CD4-positive, alpha-beta T cell treated with Interleukin-17A for 1 hour (primary cell): ENCODE data around the gene ITGB3.
"Not testable (repeated sequence)": the region's sequence is repeated elsewhere in the genome, so short reads cannot be mapped to it uniquely, and the experiment has no call there.

Experiments used
- DNase-seq: peaks from one replicate; pipeline ENCODE4 v3.0.0-alpha.2; 2020

ITGB3 gene

DNA sequence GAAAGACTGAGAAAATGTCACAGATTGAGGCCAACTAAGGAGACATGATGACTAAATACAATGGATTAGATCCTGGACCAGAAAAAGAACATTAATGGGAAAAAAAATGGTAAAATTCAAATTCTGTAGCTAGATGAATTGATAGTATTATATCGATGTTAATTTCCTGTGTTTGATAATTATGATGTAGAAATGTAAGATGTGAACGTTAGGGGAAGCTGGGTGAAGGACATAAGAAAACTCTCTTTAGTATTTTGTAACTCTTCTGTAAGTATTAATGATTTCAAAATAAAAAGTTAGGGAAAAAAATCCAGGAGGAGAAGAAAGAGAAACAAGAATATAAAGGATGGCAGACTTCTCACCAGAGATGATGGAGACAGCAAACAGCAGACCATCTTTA is 2.8 kb upstream of the ITGB3 start:
- no peak for DNase-seq

DNA sequence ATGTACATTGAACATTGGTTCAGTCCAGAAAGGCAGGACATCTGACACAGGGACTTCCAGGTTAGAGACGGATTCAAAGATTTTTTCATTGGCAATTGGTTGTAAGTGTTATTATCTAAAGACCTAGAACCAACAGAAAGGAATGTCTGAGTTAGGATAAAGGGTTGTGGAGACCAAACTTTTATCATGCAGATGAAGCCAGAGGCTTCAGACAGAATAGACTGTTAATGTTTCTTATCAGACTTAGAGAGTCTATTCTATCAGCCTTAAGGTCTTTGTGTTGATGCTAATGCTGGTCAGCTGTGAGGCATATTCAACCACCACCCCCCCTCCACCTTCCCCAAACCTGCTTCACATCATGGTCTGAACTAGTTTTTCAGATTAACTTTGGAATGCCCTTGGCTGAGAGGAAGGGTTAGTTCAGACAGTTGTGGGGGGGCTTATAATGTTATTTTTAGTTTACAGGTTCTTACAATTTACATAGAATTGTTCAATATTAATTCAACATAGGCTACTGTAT is 2.1 kb upstream of the ITGB3 start:
- DNase-seq = no peak

DNA sequence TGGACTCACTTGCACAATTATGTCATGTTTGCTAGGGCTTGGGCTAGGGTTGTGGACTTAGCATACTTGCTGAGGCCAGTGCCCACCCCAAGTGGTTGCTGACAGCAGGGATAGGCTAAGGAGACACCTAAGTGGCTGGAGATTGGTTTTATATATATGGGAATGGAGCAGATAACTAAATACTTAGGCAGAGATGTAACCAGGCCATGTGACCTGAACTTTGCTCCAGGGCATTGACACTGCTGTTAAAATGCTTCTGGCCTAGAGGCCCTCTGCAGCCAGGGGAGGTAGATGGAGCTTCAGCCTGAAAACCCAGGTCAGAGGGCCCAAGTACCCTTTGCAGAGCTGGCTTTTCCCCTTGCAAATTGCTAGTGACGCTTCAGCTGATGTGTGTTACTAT is 1.4 kb upstream of the ITGB3 start:
- DNase-seq = no peak

DNA sequence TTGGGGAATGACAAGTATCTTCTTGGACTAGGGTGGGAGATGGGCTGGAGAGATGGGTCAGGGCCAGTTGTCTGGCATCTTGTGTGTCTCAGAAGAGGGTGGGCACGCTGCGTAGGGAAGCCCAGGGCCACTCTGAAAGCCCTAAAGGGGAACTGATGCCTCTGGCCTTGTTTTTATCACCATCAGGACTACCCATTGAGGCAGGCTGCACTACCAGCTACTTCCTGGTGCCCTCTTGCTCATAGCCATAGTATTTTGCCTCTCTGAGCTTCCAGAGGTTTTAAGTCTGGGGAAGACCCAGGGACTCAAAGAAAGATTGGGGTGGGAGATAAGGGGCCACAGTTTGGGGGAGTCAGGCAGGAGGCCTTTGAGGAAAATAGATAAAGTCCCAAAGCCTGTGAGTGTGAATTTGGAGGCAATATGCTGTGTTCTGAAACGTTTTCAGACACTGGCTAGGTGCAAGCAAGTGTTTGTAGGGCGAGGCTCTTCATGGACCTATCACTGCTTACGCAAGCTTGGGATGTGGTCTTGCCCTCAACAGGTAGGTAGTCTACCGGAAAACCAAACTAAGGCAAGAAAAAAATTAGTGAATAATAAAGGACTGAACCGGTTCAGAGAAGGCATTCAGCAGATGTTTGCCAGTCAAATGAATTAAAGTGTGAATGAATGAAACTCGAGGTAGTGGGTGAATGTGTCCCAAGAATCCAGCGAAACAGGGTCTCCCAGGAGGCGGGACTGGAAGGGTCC is 688 bp upstream of the ITGB3 start:
- DNase-seq = no peak

DNA sequence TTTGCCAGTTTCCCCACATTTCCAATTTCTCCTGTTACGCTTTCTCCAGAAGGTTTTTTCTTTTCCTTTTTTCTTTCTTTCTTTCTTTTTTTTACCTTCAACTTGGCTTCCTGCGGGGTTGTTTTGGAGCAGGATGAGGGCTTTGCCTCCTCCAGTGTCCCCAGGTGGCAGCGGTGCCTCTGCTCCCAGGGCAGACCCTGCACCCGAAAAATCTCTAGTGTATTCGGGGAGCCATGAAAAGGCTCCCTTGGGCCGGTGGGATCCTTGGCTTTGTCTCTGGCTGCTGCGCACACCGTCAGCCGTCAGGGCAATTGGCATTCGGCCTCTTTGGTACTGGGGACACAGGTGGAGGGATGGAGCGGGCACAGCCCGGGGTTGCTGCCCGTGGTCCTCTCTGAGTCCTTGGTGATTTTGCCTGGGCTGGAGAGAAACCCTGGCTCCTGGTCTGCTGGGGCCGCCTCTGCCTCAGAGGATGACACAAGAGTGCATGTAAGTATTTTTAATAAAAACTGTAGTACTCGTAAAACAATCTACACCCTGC is 846 bp downstream of the ITGB3 start:
- no peak for DNase-seq

DNA sequence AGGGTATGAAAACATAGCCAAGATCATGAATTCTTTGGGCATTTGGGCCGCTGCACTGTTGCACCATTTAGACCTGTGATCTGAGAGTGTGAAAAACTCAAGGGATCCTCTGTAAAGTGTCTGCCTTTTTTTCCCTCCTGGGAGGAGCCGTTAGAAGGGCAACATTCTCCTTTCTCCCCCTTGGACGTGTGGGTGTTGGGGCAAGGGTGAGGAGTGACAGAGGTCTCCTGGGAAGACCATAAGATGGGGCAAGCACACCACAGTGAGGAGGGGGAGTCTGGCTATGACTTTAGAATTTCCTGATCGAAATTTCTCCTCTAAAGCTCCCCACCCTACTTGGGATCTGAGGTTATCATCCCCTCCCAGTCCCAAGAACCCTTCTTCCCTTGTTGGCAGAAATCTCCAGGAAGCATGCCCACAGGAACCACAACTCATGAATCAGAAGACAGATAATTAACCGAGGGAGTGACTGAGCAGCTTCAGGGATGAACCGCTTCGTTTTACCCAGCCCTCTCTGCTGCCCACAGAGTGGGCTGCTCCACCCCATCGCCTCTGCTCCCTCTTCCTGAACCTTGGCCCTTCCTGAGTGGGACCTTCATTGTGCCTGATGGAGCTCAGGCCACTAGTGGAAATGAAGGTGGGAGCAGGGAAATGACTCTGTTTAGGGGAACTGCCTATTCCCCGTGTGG is 4.2 kb downstream of the ITGB3 start:
- no peak for DNase-seq

DNA sequence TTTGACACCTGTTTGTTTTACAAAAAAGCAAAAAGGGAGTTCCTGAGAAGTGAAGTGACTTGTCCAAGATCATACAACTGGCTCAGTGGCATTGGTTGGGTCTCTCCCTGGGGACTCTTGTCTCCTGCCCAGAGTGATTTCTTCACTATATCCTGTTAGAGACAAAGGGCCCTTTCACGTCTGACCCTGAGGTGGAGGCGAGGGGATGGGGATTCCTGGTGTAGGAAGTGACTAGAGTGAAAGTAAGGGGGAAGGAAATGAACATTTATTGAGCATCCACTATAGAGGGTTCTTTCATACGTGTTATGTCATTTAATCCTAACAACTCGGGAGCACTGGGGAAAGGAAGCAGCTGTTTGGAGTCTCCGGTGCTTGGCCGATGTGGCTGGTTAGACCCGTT is 9.0 kb downstream of the ITGB3 start:
- no peak for DNase-seq

DNA sequence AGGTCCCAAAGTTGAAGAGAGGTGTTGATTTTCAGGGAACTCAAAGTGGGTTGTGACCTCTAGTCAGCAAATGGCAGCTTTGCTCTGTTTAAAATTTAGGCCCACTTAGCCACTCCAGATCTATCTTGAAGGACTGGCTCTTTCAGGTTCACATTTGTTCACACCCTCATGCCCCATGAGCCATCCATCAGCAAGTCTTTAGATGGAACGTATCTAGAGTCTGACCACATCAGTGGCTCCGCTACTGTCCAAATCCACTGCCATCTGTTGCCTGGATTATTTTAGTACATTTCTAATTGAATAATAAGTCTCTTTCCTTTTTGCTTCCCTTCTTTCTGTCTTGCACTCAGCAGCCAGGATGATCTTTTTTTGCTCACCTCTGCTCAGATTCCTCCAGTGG is 10.5 kb downstream of the ITGB3 start:
- no peak for DNase-seq

DNA sequence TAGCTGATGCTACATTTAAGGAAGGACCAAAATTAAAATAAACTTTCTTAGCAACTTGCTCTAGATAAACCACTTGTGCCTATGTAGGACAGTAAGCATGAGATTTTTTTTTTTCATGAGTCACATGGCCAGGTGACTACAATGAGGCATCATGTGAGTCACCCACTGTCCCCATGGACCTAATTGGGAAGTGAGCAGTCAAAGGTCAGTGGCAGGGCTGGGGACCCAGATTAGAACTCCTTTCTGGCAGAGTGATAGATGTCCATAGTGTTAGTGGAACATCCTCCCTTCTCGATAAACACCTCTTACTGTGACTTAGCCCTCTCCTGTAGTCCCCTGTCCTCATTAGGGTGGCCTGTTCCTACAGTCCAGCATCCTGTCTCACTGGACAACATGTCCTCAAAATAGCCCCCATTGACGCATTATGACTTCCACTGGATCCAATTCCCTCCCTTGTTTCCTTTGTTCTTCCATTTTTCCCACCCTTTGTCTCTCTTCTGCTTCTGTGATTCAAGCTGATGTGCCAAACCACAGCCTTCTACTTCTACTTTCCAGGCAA is 12.4 kb downstream of the ITGB3 start:
- DNase-seq = no peak

DNA sequence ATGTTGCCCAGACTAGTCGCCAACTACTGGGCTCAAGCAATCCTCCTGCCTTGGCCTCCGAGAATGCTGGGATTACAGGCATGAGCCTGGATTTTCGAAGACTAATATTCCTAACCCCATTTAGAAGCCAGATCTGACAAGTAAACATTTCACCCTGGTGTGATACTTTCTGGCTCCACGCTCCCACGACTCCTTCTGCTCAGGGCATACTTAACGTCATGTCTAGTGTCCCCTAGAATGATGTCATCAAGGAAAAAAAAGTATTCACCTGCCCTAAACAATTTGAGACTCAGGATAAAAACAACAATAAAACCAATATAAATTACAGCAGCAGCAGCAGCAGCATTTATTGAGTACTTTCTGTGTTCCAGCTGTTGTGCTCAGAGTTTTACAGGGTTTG is 13.2 kb downstream of the ITGB3 start:
- DNase-seq = no peak

DNA sequence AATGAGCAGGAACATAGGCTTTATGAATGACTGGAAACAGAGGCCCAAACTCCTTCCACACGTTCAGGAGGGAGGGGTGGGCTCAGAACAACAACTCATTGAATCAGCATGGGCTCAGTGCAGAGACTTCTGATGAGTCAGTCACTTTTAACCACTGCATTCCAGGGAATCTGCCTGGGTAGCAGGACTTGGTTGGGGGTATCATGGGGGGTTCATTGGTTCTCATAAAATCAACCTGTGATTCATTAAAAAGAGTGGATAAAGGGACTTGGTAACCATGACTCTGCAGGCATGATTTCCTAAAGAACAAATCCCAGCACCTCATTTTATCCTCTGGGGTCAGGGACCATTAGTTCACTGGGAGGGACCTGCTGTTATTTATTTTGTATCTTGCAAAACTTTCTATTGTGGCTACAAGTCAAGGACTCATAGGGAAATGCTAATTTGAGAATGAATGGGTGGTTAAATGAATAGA is 13.8 kb downstream of the ITGB3 start:
- no peak for DNase-seq

DNA sequence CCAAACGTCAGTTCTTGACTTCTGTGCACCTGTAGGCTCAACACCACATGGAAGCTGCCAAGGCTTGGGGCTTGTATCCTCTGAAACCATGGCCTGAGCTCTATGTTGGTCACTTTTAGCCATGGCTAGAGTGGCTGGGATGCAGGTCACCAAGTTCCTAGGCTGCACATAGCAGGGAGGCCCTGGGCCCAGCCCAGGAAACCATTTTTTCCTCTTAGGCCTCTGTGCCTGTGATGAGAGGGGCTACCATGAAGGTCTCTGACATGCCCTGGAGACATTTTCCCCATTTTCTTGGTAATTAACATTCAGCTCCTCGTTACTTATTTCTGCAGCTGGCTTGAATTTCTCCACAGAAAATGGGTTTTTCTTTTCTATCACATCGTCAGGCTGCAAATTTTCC is 15.3 kb downstream of the ITGB3 start:
- DNase-seq = not testable (repeated sequence)

DNA sequence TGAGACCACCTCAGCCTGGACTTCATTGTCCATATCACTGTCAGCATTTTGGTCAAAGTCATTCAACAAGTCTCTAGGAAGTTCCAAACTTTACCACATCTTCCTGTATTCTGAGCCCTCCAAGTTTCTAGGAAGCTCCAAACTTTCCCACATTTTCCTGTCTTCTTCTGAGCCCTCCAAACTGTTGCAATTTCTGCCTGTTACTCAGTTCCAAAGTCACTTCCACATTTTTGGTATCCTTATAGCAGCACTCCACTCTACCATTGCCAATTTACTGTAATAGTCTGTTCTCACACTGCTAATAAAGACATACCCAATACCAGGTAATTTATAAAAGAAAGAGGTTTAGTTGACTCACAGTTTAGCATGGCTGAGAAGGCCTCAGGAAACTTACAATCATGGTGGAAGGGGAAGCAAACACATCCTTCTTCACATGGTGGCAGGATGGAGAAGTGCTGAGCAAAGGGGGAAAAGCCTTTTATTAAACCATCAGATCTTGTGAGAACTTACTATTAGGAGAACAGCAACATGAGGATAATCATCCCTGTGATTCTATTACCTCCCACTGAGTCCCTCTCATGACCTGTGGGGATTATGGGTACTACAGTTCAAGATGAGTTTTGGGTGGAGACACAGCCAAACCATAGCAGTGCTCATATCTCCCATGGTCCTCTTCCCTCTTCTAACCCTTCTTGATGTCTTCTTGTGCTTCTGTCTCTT is 16.1 kb downstream of the ITGB3 start:
- DNase-seq = not testable (repeated sequence)

DNA sequence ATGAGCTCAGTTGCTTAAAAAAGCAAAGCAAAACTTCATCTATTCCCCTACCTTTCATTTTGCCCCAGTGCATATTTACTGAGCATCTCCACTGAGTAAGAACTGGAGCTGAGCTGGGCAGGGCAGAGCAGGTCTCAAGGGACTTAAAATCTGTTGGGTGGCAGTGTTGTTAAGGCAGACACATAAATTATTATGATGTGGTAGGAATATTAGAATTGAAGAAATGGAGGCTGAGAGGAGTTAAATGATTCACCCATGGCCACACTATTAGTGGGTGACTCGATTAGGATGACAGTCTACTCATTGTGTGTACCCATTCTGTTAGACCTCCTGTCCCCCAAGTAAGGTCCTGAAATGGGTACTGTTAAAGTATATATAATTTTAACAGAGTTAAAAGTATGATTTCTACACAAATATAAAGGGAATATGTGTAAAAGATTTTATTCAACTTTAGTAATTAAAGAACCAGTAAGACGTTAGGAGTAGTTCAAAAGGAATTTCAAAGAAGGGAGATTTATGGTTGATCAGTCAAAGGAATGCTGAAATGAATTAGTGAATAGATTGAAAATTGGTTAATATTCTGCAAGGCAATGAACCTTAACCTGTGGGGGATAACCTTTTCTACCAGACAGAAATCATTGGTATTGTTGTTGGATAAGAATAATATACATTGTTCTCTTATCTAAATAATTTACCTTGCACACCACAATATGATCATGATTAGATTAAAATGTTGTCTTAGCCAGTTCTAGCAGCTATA is 17.5 kb downstream of the ITGB3 start:
- DNase-seq = no peak

DNA sequence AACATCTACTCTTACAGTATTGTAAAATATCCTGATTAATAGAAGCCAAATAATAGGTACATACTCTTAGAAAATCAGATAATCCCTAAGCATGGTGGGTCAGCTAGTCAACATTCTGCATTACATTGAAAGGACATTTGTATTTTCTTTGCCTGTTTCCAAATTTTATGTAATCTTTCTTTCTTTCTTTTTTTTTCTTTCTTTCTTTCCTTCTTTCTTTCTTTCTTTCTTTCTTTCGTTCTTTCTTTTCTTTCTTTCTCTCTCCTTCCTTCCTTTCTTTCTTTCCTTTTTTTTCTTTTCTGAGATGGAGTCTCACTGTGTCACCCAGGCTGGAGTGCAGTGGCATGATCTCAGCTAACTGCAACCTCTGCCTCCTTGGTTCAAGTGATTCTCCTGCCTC is 18.9 kb downstream of the ITGB3 start:
- no peak for DNase-seq

DNA sequence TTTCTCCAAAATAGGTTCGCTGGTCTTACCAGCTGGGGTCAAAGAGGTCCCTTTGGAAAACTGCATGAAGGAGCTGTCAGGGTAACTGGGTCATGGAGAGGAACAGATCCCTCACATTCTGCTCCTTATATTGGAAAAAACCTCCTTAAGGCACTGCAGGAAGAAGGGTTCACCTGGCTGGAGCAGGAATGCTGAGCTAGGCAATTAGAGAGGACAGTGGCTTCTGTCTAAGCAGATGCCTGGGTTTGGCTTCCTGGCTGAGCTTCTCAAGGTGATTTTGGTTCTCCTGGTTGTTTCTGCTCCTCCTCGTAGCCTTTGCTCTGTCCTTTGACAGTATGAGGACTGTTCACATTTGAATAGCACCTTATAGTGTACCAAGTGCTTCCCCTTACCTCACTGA is 19.6 kb downstream of the ITGB3 start:
- no peak for DNase-seq

DNA sequence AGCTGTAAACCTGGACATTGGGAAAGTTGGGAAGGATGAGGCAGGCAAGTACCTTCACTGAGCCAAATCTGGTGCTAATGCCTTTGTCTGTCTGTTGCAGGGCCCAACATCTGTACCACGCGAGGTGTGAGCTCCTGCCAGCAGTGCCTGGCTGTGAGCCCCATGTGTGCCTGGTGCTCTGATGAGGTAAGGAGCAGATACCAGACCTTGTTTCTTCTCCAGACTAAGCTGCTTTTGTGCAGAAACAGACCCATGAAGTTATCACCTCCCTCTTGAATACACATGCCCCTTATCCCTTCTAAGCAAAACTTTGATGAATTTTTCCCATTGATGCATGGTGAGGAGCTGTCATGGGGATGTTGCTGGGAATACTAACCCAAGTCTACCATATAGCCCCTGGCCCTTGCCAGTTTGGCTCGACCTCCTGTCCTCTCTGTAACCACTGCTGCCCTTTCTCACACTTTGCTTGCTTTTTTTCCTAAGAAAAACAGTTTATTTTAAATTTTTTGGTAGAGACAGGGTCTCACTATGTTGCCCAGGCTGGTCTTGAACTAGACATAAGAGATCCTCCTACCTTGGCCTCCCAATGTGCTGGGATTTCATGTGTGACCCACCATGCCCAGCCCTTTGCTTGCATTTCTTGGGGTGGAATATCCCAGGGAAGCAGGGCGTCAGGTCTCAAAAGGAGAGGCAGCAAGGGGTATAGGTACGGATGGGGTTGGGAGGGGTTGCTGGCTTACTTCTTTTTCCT is 20.9 kb downstream of the ITGB3 start:
- no peak for DNase-seq

DNA sequence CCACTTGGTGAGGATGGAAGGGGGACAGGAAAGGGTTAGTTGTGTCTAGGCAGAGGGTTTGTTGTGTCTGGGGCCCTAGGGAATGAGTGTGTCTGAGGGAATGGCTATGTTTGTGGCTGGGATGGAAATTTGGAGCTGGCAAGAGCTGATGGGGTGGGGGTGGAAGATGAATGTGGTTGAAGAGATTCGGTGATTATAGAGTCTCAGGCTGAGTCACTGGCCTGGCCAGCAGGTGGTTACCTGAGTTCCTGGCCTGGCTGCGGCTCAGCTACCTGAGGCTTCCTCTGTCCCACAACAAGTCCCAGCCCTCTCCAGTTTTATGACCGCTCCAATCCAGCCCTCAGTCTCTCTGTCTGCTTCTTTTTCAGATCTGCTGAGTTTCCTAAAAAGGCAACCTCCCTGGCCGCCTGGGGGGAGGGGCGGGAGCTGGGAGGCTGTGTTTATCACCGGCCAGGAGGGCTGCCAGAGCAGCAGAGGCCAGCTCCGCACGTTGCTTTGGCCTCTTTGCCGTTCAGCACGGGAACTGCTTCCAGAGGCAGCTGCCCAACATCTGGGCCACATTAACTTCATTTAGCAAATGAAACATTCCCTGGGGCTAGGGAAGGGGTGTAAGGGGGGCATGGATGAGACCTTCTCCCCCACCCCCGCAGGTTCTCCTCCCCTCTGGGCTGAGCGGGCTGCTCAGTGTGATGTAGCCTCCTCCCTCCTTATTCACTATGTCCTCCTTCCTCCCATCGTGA is 21.8 kb downstream of the ITGB3 start:
- no peak for DNase-seq

DNA sequence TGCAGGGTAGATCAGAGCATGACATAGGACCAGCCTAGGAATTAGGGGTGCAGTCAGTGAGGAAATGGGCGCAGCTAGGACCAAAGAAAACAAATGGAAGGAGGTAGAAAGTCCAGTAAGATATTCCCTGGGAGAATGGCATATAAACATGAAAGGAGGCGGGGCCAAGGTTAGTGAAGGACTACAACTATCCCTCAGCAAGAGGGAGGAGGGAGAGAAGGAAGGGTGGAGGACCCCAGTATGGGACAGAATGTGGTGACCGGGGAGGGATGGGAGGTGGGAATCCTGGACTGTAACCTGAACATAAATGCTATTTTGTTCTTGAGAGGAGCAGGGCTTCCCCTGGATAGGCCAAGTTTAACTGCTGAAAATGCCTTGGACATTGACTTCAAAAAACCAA is 22.8 kb downstream of the ITGB3 start:
- DNase-seq = no peak

DNA sequence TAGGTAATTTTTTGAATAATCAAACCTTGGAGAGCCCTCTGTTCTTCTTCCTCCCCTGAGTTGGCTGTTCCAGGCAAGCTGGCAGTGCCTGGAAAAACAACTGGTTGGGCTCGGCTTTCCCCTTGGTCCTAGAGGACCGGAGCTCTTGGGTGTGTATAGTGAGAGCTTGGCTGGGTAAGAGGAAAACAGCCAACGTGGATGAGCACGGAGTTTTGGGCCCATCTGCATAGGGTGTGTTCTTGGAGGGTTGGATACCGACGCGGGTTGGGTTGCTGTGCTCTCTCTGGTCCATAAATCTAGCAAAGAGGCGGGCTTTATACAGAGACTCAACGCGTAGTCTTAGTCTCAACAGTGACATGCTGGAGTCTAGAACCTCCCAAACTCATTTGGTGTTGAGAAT is 23.2 kb downstream of the ITGB3 start:
- DNase-seq = no peak

DNA sequence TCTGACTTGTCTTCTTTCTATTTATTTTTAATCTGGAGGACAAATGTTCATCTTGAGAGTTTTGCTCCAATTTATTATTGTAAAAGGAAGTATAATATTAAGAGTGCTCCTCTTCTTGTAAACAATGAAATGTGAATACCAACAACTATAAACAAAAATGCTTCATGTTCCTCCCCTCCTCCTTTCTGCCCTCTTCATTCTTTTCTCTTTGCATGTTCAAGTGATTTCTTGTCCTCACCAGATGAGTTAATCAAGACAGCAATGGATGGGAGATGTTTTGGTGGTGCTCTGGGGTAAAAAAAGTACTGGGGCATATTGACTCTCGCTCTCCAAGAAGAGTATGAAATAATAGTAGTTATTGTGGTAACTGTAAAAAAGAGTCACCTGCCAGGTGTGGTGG is 24.3 kb downstream of the ITGB3 start:
- DNase-seq = no peak
